ENCODE measurements around the gene RNF214. TPM values are rescaled to one million over a fixed set of nuclear protein-coding genes. Genes with fewer than 3 reads are reported as not detected.

Gene RNF214
- total and polyA plus RNA-seq, 10 of the 15 experiments (the other 5 are each of a cell fraction or from before 2014, with no cell fraction given) = 4.8 to 16.8 (median 10.5) TPM

DNA sequence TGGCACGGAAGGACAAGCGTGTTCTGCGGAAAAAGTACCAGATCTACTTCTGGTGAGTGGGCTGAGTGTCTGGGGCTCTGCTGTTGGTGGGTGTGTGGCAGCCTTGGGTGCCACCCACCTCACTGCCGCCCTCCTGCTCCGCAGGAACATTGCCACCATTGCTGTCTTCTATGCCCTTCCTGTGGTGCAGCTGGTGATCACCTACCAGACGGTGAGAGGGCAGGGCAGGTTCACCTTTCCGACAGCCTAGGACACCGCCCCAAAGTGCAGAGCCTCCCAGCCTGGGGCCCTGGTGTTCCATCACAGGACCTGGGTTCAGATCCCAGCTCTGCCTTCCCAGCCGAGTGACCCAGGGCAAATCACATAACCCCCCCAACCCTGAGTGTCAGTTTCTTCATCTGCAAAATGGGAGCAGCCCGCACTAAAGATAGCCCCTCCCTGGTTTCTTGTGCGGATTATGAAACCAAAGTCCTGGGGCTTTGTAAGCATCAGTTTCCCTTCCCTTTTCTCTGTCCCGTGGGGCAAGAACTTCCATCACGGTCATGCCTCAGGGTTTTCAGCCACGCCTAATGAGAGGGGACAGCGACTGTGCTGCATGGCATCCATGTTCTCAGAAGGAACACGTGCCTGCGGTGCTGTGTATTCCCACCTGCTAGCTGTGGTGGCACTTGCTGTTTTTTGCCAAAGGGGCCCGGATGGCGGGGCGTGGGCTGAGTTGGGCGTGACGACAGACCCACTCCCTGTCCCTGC, 43.1 kb upstream of the RNF214 start:
- H3K4me2 ChIP-seq (ENCODE audit: control insufficient read depth, insufficient read depth) = peak overlapping the region; percentile 60
- TF ChIP-seq USF2 (IDR thresholded peaks at IDR 0.05; ENCODE audit: borderline replicate concordance, low read depth, low read length) (peak; percentile 26; the same call in 1 of the 2 replicates), ZNF622 (IDR thresholded peaks at IDR 0.05) (no peak), ZNF217 (IDR thresholded peaks at IDR 0.05) (peak; percentile 94), LARP7 (IDR thresholded peaks at IDR 0.05) (no peak), ZNF687 (IDR thresholded peaks at IDR 0.05) (peak; percentile 80), TAF1 (IDR thresholded peaks at IDR 0.05; ENCODE audit: borderline replicate concordance, low read depth, low read length) (no peak), BCL11A (IDR thresholded peaks at IDR 0.05; ENCODE audit: low read depth, low read length) (peak; percentile 69; the same call in 1 of the 2 replicates), USF1 (IDR thresholded peaks at IDR 0.05; ENCODE audit: borderline replicate concordance, extremely low read length, insufficient read depth, low read depth, low read length) (peak; percentile 39), SMARCA5 (IDR thresholded peaks at IDR 0.05) (peak; percentile 95), SRF (IDR thresholded peaks at IDR 0.05; ENCODE audit: low read depth in 2 of 2, low read length in 2 of 2) (no peak)
- TF ChIP-seq, protein P1, sequence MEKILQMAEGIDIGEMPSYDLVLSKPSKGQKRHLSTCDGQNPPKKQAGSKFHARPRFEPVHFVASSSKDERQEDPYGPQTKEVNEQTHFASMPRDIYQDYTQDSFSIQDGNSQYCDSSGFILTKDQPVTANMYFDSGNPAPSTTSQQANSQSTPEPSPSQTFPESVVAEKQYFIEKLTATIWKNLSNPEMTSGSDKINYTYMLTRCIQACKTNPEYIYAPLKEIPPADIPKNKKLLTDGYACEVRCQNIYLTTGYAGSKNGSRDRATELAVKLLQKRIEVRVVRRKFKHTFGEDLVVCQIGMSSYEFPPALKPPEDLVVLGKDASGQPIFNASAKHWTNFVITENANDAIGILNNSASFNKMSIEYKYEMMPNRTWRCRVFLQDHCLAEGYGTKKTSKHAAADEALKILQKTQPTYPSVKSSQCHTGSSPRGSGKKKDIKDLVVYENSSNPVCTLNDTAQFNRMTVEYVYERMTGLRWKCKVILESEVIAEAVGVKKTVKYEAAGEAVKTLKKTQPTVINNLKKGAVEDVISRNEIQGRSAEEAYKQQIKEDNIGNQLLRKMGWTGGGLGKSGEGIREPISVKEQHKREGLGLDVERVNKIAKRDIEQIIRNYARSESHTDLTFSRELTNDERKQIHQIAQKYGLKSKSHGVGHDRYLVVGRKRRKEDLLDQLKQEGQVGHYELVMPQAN (conservative IDR thresholded peaks at IDR 0.05) = 0 out of 2 replicates have a peak, but pooled peaks have one; percentile 54
- TF ChIP-seq, protein P2, sequence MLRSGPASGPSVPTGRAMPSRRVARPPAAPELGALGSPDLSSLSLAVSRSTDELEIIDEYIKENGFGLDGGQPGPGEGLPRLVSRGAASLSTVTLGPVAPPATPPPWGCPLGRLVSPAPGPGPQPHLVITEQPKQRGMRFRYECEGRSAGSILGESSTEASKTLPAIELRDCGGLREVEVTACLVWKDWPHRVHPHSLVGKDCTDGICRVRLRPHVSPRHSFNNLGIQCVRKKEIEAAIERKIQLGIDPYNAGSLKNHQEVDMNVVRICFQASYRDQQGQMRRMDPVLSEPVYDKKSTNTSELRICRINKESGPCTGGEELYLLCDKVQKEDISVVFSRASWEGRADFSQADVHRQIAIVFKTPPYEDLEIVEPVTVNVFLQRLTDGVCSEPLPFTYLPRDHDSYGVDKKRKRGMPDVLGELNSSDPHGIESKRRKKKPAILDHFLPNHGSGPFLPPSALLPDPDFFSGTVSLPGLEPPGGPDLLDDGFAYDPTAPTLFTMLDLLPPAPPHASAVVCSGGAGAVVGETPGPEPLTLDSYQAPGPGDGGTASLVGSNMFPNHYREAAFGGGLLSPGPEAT (IDR thresholded peaks at IDR 0.05; ENCODE audit: low read depth) = peak; percentile 59; the same call in 1 of the 2 replicates

More for the DNA sequence above, 43.1 kb upstream of the RNF214 start:
- Histone ChIP-seq H3K36me3 (ENCODE audit: control insufficient read depth in 2 of 2, insufficient read depth in 2 of 2, low read length in 1 of 2) (peaks cover 3 to 8% of the 10 kb centered on the region in 2 experiments; a peak in 3 of 4 replicates), H3K79me2 (ENCODE audit: control insufficient read depth, insufficient read depth, low read length) (no peaks in the 10 kb centered on the region), H3K9me3 (replicated peaks; ENCODE audit: control insufficient read depth, insufficient read depth, low read length) (no peaks in the 10 kb centered on the region), H3K9ac (ENCODE audit: control insufficient read depth, insufficient read depth, low read length) (peak overlapping the region; percentile 48; the same call in 1 of the 2 replicates), H3K27ac (ENCODE audit: control insufficient read depth, insufficient read depth) (peak overlapping the region; percentile 89), H3K4me3 (no peak overlapping the region; the same call in 1 of the 2 replicates), H3K27me3 (replicated peaks in 1 of 2; ENCODE audit: control insufficient read depth in 2 of 2, insufficient read depth in 2 of 2, low read length in 1 of 2) (no peaks in the 10 kb centered on the region), H2AFZ (ENCODE audit: control insufficient read depth, low read depth, low read length) (peak overlapping the region; percentile 59), H3K4me1 (ENCODE audit: control insufficient read depth, insufficient read depth, low read length) (peaks cover 36% of the 10 kb centered on the region), H4K20me1 (ENCODE audit: control insufficient read depth, insufficient read depth) (no peaks in the 10 kb centered on the region)
- ChIA-PET SMC1A (ENCODE audit: uncharacterized antibody, unreplicated experiment) (interaction anchor here (0.7 to 1.2 kb wide), 3 partner anchors 9 to 209 kb away, joined by 3 to 4 read pairs (median 3); partner anchors contain the start of gene PCSK7), CTCF (interaction anchor here (1.7 kb wide), 1 partner anchor 9 kb away, joined by 9 read pairs; no protein-coding TSS in a partner anchor), POLR2A (interaction anchor here (0.6 to 3.3 kb wide), 2 partner anchors 10 to 114 kb away, joined by 3 to 14 read pairs; partner anchors contain the start of gene SIDT2), RAD21 (ENCODE audit: unreplicated experiment) (interaction anchor here (0.7 to 2.1 kb wide), 3 partner anchors 10 to 41 kb away, joined by 3 to 6 read pairs (median 3); no protein-coding TSS in a partner anchor)
- peak; percentile 68 for DNase-seq (ENCODE audit: low read depth, low spot score)
- in situ Hi-C loops (cut with MboI) = no loop called here
- peak; percentile 89 for ATAC-seq
- FAIRE-seq = peak; percentile 90
- intact Hi-C loops (cut with micrococcal nuclease; ENCODE audit: unreplicated experiment) = no loop called here
- BruUV-seq (replicated peaks) = no TSS peak
- WGBS (ENCODE audit: insufficient coverage, insufficient replicate concordance, low lambda C conversion rate, missing lambda C conversion rate) = 24% methylated on average over 20 of the region's 22 CpGs
